ENCODE measurements around the gene ACAA1.

DNA sequence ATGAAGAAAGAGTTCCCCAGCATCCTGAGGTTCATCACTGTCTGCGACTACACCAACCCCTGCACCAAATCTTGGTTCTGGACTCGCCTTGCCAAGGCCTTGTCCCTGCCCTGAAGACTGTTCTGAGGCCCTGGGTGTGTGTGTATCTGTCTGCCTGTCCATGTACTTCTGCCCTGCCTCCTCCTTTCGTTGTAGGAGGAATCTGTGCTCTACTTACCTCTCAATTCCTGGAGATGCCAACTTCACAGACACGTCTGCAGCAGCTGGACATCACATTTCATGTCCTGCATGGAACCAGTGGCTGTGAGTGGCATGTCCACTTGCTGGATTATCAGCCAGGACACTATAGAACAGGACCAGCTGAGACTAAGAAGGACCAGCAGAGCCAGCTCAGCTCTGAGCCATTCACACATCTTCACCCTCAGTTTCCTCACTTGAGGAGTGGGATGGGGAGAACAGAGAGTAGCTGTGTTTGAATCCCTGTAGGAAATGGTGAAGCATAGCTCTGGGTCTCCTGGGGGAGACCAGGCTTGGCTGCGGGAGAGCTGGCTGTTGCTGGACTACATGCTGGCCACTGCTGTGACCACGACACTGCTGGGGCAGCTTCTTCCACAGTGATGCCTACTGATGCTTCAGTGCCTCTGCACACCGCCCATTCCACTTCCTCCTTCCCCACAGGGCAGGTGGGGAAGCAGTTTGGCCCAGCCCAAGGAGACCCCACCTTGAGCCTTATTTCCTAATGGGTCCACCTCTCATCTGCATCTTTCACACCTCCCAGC is 4.4 kb upstream of the ACAA1 start:
- no peak for TF ChIP-seq GATA2 (IDR thresholded peaks at IDR 0.05; ENCODE audit: low read depth, low read length)
- no peak for TF ChIP-seq GATA3 (IDR thresholded peaks at IDR 0.05; ENCODE audit: low read depth, low read length)

All from SH-SY5Y (cell line).